NCI-H460 (cell line): ENCODE data around the gene SCT. TPM values are rescaled to one million over a fixed set of nuclear protein-coding genes. Genes with fewer than 3 reads are reported as not detected.
"Not testable (repeated sequence)": the region's sequence is repeated elsewhere in the genome, so short reads cannot be mapped to it uniquely, and the experiment has no call there.

Source experiments
- DNase-seq: peaks from one replicate; pipeline ENCODE4 v3.0.0-alpha.2; 2016; ENCODE audit warnings: low read depth; ENCODE audit errors: extremely low read depth
- polyA plus RNA-seq: library from polyadenylated mRNA; depleted of rRNA; stranded (reverse); fragments of >200 nt; gene quantifications from 2 replicates; pipeline ENCODE4 v1.2.3, GENCODE V29; 2014; cell fraction: nucleus; rRNA removed
- total RNA-seq: library from RNA; depleted of rRNA; stranded (reverse); fragments of >200 nt; shearing (Covaris generic); gene quantifications from 2 replicates; pipeline ENCODE4 v1.2.3, GENCODE V29; 2014; rRNA removed

Gene SCT, protein sequence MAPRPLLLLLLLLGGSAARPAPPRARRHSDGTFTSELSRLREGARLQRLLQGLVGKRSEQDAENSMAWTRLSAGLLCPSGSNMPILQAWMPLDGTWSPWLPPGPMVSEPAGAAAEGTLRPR
- not detected in 2 replicates for total RNA-seq
- polyA plus RNA-seq: not detected in 2 replicates

DNA sequence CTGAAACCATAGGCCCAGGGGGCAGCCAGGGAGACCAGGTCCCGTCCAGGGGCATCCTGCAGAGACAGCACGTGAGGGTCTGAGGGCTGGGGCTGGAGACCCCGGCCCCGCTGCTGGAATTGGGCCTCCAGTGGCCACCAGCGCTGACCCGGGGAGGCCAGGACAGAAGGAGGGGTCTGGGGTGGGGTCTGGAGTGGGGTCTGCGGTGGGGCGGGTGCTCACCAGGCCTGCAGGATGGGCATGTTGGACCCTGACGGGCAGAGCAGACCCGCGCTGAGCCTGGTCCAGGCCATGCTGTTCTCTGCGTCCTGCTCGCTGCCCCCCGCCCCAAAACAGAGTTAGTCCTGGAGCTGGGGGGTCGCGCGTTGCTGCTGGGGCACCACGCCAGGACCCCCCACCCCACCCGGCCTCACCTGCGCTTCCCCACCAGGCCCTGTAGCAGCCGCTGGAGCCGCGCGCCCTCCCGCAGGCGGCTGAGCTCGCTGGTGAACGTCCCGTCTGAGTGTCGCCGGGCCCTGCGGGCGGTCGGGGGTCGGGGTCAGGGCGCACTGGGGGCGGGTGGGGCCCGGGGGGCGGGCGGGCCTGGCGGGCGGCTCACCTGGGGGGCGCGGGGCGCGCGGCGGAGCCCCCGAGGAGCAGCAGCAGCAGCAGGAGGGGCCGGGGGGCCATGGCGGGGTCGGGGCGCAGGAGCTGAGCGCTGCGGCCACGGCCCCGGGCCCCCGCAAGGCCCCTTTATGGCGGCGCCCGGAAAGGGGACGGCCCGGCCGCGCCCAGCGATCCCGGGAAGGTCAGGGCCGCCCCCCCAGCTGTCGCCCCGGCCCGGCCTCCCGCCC is at the start of gene SCT:
Gene SCT, minus strand, starts transcription at position 707 of the 833 bp plus-strand sequence. Its CDS starts 38 bp downstream, at position 669.
- DNase-seq: no peak

DNA sequence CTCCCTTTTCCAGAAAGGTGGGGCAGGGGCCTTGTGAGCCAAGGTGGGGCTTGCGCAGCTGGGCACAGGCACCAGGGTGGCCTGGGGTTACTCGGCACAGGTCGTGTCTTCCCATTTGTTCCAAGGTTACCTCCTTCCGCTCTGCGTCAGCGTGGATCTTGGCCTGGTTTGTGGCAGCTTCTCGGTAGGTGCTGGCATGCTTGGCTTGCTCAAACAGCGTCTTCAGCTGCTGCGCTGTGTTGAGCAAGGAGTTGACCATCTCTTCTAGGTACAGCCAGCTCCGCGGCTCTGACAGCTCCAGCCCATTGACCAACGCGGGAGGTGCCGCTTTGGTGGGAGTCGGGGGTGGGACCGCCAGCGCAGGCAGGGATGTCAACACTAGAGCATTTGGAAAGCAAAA is 47.4 kb upstream of the SCT start:
- DNase-seq: no peak

DNA sequence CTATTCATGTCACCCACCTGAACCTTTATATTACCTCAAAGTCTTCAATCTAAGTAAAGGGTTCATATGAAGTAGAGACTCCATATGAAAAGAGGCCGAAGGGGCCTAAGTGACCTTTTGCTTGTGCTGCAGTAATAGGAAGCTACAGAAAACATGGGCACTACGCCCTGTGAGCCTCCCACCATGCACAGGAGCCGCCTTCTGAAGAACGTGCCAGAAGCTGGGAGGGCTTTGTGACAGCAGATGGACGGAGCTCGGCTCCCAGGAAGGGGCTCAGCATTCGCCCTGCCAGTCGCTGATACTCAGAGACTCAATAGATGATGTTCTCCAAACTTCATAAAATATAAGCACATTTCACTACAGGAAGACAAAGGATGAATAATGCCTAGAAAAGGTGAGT is 46.9 kb upstream of the SCT start:
- DNase-seq: no peak

DNA sequence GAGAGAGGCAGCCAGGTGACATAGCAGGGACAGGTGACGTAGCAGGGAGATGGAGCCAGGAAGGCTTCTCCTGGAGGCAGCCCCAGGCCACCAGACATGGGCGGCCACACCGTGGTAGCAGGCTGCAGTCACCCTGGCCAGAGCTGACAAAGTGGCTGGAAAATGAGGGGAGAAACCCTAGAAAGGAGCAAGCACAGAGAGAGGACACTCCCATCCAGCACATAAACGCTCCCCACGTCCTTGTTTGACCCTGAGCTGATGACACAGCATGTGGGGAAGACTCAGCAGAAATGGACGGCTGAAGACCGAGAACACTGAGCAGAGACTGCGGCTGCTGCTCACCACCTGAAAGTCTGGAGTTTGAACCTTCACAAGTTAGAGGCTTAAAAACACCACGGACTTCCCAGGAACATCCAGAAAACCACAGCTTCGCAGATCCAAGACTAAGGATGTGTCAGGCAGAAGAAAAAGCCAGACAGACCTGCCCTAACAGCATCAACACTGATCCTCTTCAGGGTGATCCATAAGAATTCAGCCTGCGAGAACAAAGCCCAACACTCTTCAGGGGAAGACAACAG is 38.8 kb upstream of the SCT start:
- DNase-seq: no peak

DNA sequence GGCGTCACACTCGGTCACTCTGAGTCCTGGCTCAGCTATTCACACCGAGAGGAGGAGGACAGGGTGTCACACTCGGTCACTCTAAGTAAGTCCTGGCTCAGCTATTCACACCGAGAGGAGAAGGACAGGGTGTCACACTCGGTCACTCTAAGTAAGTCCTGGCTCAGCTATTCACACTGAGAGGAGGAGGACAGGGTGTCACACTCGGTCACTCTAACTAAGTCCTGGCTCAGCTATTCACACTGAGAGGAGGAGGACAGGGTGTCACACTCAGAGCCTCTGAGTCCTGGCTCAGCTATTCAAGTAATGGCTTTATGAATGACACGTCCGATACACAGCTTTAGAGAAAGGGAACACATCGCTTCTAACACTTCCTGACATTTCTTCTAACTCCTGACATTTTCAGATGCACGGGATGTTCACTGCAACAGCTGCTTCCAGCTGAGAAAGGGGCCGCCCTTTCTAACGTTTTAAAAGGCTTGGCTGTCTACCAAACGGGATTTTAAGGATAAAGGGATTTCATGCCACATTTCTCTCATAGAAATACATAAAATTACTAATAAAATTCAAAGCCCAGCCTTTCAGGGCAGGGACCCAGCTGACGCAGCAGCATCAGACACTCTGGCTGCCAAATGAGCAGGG is 38.2 kb upstream of the SCT start:
- DNase-seq: no peak

DNA sequence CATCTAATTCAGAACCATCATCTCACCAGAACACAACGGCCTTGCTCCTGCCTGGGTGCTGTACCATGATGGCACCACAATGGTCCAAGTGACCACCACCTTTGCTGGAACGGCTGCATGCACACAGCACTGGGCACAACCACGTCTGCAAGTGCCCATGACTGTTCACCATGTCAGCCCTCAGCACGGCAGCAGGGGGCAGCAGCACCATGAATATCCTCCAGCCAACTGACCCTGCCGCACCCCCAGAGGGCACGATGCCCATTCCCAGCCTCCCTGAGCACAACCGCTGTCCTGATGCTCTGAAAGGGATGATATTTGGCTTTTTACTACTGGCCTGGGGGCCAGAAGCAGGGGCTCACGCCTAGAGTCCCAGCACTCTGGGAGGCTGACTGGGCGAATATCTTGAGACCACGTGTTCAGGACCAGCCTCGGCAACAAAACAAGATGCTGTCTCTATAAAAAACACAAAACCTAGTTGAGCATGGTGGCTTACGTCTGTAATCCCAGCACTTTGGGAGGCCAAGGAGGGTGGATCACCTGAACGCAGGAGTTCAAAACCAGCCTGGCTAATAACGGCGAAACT is 35.8 kb upstream of the SCT start:
- peak; percentile 50 for DNase-seq

DNA sequence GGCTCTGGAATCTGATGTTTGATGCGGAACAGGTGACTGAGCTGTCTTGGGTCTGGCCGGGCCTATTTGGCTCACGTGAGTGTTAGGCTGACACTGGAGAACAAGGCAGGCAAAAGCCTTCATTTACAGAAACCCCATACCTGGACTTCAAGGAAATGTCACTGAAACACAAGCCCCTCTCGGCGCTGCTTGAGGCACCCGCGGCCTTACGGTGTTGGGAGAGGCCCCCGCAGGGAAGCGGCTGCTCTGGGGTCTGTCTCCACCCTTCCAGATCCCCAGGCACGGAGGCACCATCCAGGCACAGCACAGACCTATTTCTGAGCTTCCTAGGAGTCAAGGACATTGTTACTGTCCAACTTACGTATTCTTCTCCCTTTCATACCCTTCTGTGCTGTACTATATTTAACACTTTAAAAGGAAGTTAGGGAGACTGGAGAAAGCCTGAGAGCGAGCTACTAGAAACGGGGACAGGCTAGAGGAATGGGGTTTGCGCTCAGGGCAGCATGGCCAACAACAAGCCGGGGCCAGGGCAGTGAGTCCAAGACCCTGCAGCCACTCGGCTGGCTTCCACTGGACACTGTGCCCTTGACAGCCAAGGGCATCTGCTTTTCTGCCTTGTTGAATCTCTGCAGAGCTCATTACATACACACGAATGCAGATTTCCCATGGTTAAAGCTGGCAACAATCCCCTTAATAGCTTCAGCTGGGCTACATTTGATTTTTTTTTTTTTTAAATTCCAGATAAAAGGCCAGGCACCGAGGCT is 33.9 kb upstream of the SCT start:
- DNase-seq: no peak

DNA sequence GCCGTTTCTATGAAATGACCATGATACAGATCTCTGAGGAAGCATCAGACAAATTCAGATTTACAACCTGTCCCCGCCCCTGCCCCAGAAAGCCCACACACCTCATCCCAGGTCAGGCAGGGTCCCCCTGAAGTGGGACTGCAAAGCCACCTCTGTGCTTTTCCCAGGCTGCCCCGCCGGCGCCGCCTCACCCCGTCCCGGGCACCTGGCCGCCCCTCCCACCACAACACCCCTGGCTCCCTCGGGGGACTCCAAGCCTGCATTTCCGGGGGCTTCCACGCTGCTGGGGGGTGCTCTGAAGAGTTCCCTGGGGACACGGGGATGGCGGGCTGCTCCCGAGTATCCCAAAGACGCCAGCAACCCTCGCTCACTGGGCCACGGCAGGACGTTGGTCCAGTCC is 33.3 kb upstream of the SCT start:
- no peak for DNase-seq

DNA sequence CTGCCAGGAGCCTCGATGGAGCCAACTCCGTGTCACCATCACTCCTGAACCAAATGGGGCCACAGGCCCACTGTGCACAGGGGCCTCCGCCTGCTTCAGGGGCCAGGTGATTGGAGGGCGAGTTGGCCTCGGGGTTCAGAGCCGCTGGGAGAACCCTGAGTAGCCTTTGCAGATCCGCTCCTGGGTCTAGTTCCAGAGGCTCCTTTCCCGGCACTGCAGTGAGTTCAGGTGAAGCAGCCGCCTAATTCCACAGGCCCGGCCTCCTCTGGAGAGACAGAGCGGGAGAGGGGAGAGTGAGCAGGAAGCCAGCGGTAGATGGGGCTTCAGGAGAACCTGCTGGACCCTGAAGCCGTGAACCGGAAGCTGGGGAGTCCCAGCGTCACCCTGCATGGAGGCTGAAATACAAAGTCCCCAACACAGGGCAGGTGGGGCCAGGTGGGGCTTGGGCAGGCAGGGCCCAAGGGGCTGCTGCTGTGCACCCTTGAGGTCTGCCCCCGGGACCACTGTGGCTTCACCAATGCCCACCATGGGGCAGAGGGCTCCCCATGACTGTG is 32.6 kb upstream of the SCT start:
- DNase-seq: no peak

DNA sequence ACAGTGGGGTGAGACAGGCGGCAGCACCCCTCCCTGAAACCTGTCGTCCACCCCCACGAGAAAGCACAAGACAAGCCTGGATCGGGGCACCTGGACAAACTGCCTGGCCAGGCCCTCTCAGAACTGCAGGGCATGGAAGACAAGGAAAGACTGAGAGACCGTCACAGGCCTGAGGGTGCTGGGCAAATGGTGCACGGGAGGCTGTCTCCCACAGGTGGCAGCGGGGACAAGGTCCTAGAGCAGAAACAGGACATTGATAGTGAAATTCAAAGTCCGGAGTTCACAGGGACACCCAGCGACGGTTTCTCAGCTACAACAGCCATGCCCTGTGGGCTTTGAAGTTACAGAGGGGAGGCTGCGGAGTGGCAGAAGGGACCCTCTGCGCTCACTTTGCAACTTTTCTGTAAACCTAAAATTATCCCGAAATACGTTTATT is 30.7 kb upstream of the SCT start:
- no peak for DNase-seq

DNA sequence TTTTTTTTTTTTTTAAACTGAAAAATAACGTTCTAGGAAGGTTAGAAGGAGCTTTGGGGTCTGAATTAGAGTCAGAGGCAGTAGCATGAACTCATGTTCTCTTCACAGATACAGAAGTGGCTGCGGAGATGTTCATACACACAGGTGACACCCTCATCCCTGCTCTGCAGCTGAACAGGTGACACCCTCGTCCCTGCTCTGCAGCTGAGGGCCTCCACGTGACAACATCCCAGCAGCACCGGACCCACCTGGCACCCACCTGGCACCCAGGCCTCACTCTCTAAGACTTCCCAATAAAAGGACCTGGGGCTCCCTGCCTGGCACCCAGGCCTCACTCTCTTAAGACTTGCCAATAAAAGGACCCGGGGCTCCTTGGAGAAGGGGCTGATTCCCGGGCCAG is 29.9 kb upstream of the SCT start:
- no peak for DNase-seq

DNA sequence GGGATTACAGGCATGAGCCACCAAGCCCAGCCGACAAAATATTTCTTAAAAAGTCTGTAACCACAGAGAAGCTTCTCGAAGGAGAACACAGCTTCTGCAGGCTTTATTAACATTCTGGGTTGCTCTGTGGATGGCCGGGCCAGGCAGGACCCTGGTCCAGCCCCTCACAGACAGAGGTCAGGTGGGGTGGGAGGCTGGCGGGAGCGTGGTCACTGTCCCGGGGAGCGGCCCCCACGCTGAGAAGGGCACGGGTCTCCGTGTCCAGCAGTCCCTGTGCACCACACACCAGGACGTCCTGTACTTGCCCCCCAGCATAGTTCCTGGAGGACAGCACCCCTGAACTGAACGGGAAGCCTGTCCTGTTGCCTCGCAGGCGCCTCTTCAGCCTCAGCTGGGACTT is 29.4 kb upstream of the SCT start:
- no peak for DNase-seq

DNA sequence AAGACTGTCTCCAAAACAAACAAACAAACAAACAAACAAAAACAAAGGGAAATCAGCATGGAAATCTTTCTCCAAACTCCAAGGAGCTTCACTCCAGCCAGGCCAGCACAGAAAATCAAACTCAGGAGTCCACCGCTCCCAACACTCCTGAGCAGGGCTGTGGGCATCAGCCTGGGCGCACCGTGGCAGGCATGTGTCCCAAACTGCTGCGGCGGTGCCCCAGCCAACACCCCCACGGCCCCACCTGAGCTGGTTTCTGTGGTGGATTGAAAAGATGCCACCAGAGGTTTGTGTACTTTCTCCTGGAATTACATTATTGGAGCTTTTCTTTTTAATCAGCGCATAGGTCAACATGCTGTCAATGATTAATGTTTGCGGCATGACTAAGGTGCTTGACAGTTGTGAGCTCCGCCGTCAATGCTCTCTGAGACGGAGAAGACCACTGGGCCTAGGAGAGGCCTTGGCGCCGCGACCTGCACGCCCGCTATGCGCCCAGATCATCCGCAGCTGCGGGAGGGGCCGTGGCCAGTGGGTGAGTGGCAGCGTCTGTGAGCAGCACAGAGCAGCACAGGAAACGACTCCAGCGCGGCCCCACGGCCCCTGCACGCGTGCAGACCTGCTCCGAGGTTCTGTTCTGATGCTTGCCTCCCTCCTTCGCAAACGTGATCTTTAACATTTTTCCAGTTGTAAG is 28.2 kb upstream of the SCT start:
- no peak for DNase-seq

DNA sequence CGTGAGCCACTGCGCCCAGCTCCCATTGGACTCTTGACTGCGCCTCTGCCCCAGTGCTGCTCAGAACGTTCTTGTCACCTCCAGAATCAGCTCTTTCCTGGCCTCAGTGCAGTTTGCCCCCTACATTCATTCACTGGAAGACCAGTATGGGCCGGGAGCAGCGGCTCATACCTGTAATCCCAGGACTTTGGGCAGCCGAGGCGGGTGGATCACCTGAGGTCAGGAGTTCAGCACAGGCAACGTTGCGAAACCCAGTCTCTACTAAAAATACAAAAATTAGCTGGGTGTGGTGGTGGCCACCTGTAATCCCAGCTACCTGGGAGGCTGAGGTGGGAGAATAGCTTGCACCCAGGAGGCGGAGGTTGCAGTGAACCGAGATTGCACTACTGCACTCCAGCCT is 27.5 kb upstream of the SCT start:
- not testable (repeated sequence) for DNase-seq

DNA sequence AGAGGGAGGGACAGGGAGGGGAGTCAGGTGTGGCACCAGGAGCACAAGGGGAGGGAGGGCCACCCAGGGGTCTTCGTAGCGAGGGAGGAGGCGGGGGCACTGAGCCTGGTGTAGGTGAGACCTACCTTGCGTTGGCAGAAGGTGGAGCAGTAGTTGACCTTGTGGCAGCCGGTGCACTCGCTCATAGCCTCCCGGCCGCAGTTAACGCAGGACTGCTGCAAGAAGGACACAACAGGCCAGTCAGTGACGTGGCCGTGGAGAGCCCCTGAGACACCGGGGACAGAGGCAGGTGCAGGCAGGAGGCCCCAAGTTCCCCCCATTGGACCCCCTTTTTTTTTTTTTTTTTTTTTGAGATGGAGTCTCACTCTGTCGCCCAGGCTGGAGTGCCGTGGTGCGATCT is 26.9 kb upstream of the SCT start:
- DNase-seq: no peak

DNA sequence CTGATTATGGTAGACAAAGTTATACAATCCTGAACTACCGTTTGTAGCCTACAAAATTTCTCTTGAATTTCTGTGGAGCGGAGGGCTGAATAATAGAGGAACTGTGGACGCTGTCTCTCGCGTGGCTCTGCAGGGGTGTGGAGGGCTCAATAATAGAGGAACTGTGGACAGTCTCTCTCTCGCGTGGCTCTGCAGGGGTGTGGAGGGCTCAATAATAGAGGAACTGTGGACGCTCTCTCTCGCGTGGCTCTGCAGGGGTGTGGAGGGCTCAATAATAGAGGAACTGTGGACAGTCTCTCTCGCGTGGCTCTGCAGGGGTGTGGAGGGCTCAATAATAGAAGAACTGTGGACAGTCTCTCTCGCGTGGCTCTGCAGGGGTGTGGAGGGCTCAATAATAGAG is 26.2 kb upstream of the SCT start:
- DNase-seq: not testable (repeated sequence)

DNA sequence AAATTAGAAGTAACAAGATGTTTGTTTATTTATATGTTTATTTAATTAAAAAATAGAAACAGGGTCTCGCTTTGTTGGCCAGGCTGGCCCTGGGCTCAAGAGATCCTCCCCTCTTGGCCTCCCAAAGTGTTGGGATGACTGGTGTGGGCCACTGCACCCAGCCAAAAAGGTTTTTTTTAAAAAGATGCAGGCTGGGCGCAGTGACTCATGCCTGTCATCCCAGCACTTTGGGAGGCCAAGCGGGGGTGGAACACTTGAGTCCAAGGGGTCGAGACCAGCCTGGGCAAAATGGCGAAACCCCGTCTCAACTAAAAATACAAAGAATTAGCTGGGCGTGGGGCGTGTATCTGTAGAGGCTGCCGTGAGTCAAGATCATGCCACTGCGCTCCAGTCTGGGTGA is 23.5 kb upstream of the SCT start:
- no peak for DNase-seq

DNA sequence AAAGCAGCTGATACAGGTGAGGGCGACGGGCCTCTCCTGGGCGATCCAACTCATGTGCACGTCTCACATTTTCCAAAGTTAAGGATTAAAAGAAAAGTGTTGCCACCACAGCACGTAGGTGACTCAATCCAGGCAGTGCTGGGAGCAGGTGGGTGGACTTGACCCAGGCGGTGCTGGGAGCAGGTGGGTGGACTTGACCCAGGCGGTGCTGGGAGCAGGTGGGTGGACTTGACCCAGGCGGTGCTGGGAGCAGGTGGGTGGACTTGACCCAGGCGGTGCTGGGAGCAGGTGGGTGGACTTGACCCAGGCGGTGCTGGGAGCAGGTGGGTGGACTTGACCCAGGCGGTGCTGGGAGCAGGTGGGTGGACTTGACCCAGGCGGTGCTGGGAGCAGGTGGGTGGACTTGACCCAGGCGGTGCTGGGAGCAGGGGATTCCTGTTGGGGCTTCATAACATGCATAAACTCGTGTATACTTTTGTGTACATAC is 20.7 kb upstream of the SCT start:
- not testable (repeated sequence) for DNase-seq

DNA sequence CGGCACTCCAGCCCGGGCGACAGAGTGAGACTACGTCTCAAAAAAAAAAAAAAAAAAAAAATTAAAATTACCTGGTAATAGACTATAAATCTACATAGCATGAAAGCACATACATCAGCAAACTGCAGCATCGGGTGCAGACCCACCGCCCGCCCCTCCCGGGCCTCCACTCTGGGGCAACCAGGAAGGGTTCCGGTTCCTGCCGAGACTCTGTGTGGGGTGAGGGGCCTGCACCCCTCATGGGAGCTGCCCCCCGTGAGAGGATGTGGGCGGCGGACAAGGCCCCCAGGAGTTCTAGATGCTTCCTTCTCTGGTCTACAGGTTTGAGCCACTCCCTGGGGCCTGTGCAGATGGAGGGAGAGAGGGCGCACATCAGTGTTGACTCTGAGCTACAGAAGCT is 19.2 kb upstream of the SCT start:
- DNase-seq: no peak
